B cell (primary cell): Measurements from ENCODE around the gene TLCD3B. TPM values are rescaled to one million over a fixed set of nuclear protein-coding genes. Genes with fewer than 3 reads are reported as not detected.

ENCODE experiments used
- ATAC-seq: fragments of 200-7000 bp; cut with Tn5 transposase; one replicate; pipeline ENCODE4 v1.10.0; 2021; ENCODE audit warnings: low read depth, mild to moderate bottlenecking, moderate number of reproducible peaks, moderate library complexity
- CTCF ChIA-PET: fragments of 350-600 bp; sonication (Branson Sonifier 250); formaldehyde crosslinking; loops from one replicate; lab custom pipeline; 2021; ENCODE audit warnings: antibody characterized with exemption, inconsistent platforms; lab: Charles Lee
- POLR2A ChIA-PET: fragments of 350-600 bp; sonication (Branson Sonifier 250); formaldehyde crosslinking; loops from one replicate; lab custom pipeline; 2021; ENCODE audit warnings: antibody characterized with exemption; lab: Charles Lee
- DNase-seq: peaks from one replicate; pipeline ENCODE4 v3.0.0; 2013
- H2AFZ ChIP-seq: 2 replicates; pipeline ENCODE4 v1.6.1; 2012; ENCODE audit warnings: mild to moderate bottlenecking, low read depth, low read length; ENCODE audit not compliant: insufficient read depth, poor library complexity, severe bottlenecking
- H3K27ac ChIP-seq, 2 donors: 1 replicate in 1 of 2; 2 replicates in 1 of 2; pipeline ENCODE4 v1.5.1; 2012 to 2013; ENCODE audit warnings: low read length in 2 of 2, mild to moderate bottlenecking in 2 of 2, moderate library complexity in 1 of 2
- H3K27me3 ChIP-seq, 4 experiments: fragments of 200-600 bp in 1 of 4; sonication (generic) in 1 of 4; replicated peaks in 1 of 4; 1 replicate in 2 of 4; 2 replicates in 2 of 4; pipeline versions ENCODE4 v1.6.1 to v1.7.0; 2013 to 2016; ENCODE audit warnings: low read length in 3 of 4, mild to moderate bottlenecking in 2 of 4, mixed read lengths in 1 of 4, moderate library complexity in 1 of 4; ENCODE audit not compliant: insufficient read depth in 4 of 4, control insufficient read depth in 3 of 4; ENCODE audit errors: control extremely low read depth in 1 of 4
- H3K36me3 ChIP-seq, 2 experiments: replicated peaks in 1 of 2; 1 replicate in 1 of 2; 2 replicates in 1 of 2; pipeline versions ENCODE4 v1.6.1 to v1.7.1; 2013; ENCODE audit warnings: low read length in 1 of 2; ENCODE audit not compliant: insufficient read depth in 2 of 2, control insufficient read depth in 1 of 2; ENCODE audit errors: control extremely low read depth in 1 of 2, extremely low read depth in 1 of 2
- H3K4me1 ChIP-seq, 2 donors: fragments of 200-600 bp in 1 of 2; sonication (generic) in 1 of 2; 1 replicate in 1 of 2; 2 replicates in 1 of 2; pipeline versions ENCODE4 v1.5.1 to v1.6.1; 2013 to 2017; ENCODE audit warnings: low read length in 2 of 2; ENCODE audit not compliant: control insufficient read depth in 2 of 2, insufficient read depth in 2 of 2
- H3K4me2 ChIP-seq: replicated peaks from 2 replicates; pipeline ENCODE3; 2012; ENCODE audit warnings: mild to moderate bottlenecking, low read depth, low read length; ENCODE audit not compliant: poor library complexity, severe bottlenecking
- H3K4me3 ChIP-seq, 5 experiments: fragments of 200-600 bp in 1 of 5; sonication (generic) in 1 of 5; 1 replicate in 3 of 5; 2 replicates in 2 of 5; pipeline versions ENCODE4 v1.5.1 to v1.7.0; 2011 to 2016; ENCODE audit warnings: low read length in 4 of 5, mild to moderate bottlenecking in 4 of 5, low read depth in 2 of 5, control low read depth in 1 of 5, moderate library complexity in 1 of 5; ENCODE audit not compliant: insufficient read depth in 1 of 5; ENCODE audit errors: control extremely low read depth in 1 of 5, extremely low read depth in 1 of 5
- H3K79me2 ChIP-seq: fragments of 200-600 bp; sonication (generic); one replicate; pipeline ENCODE4 v1.6.0; 2016; ENCODE audit warnings: low read length; ENCODE audit not compliant: control insufficient read depth, insufficient read depth
- H3K9ac ChIP-seq: fragments of 200-600 bp; sonication (generic); 2 replicates; pipeline ENCODE4 v1.6.1; 2017; ENCODE audit warnings: mild to moderate bottlenecking, low read length, moderate library complexity
- H3K9me3 ChIP-seq, 3 donors: one replicate each; pipeline versions ENCODE4 v1.6.1 to v1.7.1; 2013; ENCODE audit warnings: low read length in 2 of 3; ENCODE audit not compliant: control insufficient read depth in 2 of 3, insufficient read depth in 1 of 3; ENCODE audit errors: control extremely low read depth in 1 of 3
- H4K20me1 ChIP-seq: 2 replicates; pipeline ENCODE4 v1.6.0; 2012; ENCODE audit warnings: mild to moderate bottlenecking, low read length; ENCODE audit not compliant: insufficient read depth, control insufficient read depth, poor library complexity, severe bottlenecking
- H3K27ac Mint-ChIP-seq: one replicate; pipeline ENCODE4 v1.8.0; 2021; ENCODE audit warnings: mixed read lengths
- H3K27me3 Mint-ChIP-seq: one replicate; pipeline ENCODE4 v1.8.0; 2021; ENCODE audit warnings: mixed read lengths
- H3K4me1 Mint-ChIP-seq: one replicate; pipeline ENCODE4 v1.8.0; 2021; ENCODE audit warnings: mixed read lengths
- H3K4me3 Mint-ChIP-seq: one replicate; pipeline ENCODE4 v1.8.0; 2021; ENCODE audit warnings: mixed read lengths
- H3K9me3 Mint-ChIP-seq: one replicate; pipeline ENCODE4 v1.8.0; 2022; ENCODE audit warnings: mixed read lengths; ENCODE audit not compliant: insufficient read depth
- CTCF ChIP-seq: fragments of 200-600 bp; IDR thresholded peaks from one replicate; pipeline ENCODE4 v1.8.0; 2022; ENCODE audit warnings: antibody characterized with exemption, mild to moderate bottlenecking
- EZH2 ChIP-seq: IDR thresholded peaks from 2 replicates; pipeline ENCODE4 v1.6.1; 2012; ENCODE audit warnings: borderline replicate concordance, low read depth, mild to moderate bottlenecking, moderate library complexity, low read length; ENCODE audit not compliant: insufficient read depth, poor library complexity, severe bottlenecking
- WGBS: methylation state at CpG from one replicate; pipeline ENCODE4 v1.1.5; 2013; ENCODE audit warnings: missing lambda C conversion rate; ENCODE audit not compliant: insufficient coverage; 5-methylcytosine and 5-hydroxymethylcytosine counted together
- intact Hi-C: fragments of 100-400 bp; cut with micrococcal nuclease; formaldehyde crosslinking; loops from one replicate; pipeline ENCODE4 v1.10.0; 2022
- polyA plus RNA-seq: library from polyadenylated mRNA; depleted of rRNA; stranded (reverse); fragments of >200 nt; gene quantifications from 2 replicates; pipeline ENCODE4 v1.2.3, GENCODE V29; 2012
- total RNA-seq, 2 donors: library from RNA; stranded (reverse); fragments of 120-200 nt in 1 of 2; gene quantifications; 1 replicate in 1 of 2; 2 replicates in 1 of 2; pipeline versions ENCODE4 v1.2.3 to v1.2.4, GENCODE V29; 2013 to 2022

The TLCD3B gene
- total and polyA plus RNA-seq, 2 donors (not counting 1 experiment from before 2014, with no cell fraction given): not detected

- no peak for TF ChIP-seq CTCF
- no peak for TF ChIP-seq EZH2
- H3K4me3 Mint-ChIP-seq: no peak overlapping the region
- ATAC-seq: no peak
Measured at GRCh38 chr16:30025574-30025973, 5.5 kb downstream of the TLCD3B start.

GRCh38 chr16:30025156-30025555 is 5.9 kb downstream of the TLCD3B start:
- Mint-ChIP-seq H3K27me3 (peaks cover 40% of the 10 kb centered on the region), H3K27ac (no peak overlapping the region), H3K9me3 (no peaks in the 10 kb centered on the region), H3K4me1 (peaks cover 17% of the 10 kb centered on the region), H3K4me3 (no peak overlapping the region)
- POLR2A ChIA-PET: no interaction called here
- 74% methylated on average over 19 of the region's 20 CpGs for WGBS
- H3K4me3 ChIP-seq: no peak overlapping the region
- no peak for TF ChIP-seq CTCF
- no peak for TF ChIP-seq EZH2
- H3K36me3 ChIP-seq: no peaks in the 10 kb centered on the region
- no peak overlapping the region for H3K4me2 ChIP-seq
- H3K27me3 ChIP-seq: peaks cover 0 to 31% (median 13%) of the 10 kb centered on the region in 4 experiments
- H3K9ac ChIP-seq: no peak overlapping the region
- H3K27ac ChIP-seq: no peak overlapping the region
- H3K4me1 ChIP-seq: peaks cover 6 to 11% of the 10 kb centered on the region in 2 donors
- ATAC-seq (no peak), DNase-seq (no peak)
- H4K20me1 ChIP-seq: no peaks in the 10 kb centered on the region
- peaks cover 0 to 8% (median 0%) of the 10 kb centered on the region in 3 donors for H3K9me3 ChIP-seq
- no peak overlapping the region for H2AFZ ChIP-seq
- intact Hi-C loops: no loop called here
- CTCF ChIA-PET: no interaction called here
- H3K79me2 ChIP-seq: no peaks in the 10 kb centered on the region

More at GRCh38 chr16:30025574-30025973, 5.5 kb downstream of the TLCD3B start:
- Histone ChIP-seq H3K27me3 (peaks cover 0 to 34% (median 16%) of the 10 kb centered on the region in 4 experiments), H3K9ac (no peak overlapping the region), H3K4me1 (peaks cover 10 to 11% of the 10 kb centered on the region in 2 donors), H3K36me3 (no peaks in the 10 kb centered on the region), H3K4me2 (no peak overlapping the region), H4K20me1 (no peaks in the 10 kb centered on the region), H3K9me3 (peaks cover 0 to 8% (median 0%) of the 10 kb centered on the region in 3 donors), H3K27ac (no peak overlapping the region), H3K79me2 (no peaks in the 10 kb centered on the region), H3K4me3 (no peak overlapping the region), H2AFZ (no peak overlapping the region)
- Mint-ChIP-seq H3K27ac (no peak overlapping the region), H3K27me3 (peaks cover 42% of the 10 kb centered on the region), H3K9me3 (no peaks in the 10 kb centered on the region), H3K4me1 (peaks cover 14% of the 10 kb centered on the region)
- 49% methylated on average over 6 of the region's 7 CpGs for WGBS
- ChIA-PET POLR2A (no interaction called here), CTCF (no interaction called here)
- no peak for DNase-seq
- intact Hi-C loops: no loop called here
